Stimulated activated CD8-positive, alpha-beta memory T cell treated with anti-CD3 and anti-CD28 coated beads, Interleukin-7, amount 100 ng/mL, for 1 hour (primary cell): ENCODE data around the gene NCOA7.
A peak's percentile ranks its signal among the peaks of the same experiment; 100 is the strongest.
"Not testable (repeated sequence)": the region's sequence is repeated elsewhere in the genome, so short reads cannot be mapped to it uniquely, and the experiment has no call there.

Experiments used
- DNase-seq, 2 donors: peaks; one replicate each; pipeline ENCODE4 v3.0.0-alpha.2; 2020; ENCODE audit warnings: low read depth in 2 of 2

Gene NCOA7

DNA sequence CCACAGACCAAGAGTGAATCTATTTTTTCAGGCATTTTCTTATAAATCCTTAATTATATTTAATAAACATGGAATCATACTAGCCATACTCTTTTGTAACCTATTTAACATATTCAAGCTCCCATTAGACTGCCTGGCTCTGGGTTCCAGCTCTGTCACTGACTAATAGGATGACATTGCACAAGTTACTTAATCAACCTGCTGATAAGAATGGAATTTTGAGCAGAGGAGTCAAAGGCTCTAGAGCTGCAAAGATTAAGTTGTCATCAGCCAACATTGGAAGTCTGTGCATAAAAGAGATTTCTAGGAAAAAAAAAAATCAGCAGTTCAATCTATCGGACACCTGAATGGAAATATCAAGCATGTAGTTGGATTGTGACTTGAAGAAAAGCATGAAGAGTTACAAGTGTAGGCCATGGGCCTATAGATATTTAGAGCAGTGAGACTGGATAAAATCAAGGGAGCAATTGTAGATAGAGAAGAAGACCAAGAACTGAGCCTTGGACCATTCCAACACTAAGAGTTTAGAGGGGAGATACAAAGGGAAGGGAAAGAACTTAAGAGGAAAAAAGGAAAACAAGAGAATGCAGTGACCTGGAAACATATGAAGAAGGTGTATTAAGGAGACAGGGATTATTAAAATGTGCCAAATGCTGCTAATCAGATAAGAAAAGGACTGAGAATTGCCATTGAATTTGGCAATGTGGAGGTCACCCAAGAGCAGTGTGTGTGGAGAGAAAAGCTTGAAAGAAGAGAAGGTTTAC is 154.8 kb downstream of the NCOA7 start:
- DNase-seq, result no peak

DNA sequence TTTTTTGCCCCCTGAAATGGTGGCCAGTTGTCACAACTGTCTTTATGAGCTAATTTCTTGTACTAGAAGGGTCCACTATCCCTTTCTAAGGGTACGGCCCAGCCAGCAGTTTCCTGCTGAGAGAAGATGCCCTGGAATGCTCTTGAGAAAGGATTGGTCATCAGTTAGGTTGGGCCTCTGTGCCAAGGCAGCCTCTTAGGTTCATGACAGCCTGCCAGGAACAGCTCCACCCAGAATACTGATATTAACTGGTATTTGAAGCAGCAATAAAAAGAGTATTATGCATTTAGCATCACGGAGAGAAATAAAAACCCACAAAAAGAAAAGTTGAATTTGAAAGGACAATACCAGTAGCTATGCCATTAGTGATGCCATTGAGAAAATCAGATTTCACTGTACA is 156.9 kb downstream of the NCOA7 start:
- DNase-seq, result no peak

DNA sequence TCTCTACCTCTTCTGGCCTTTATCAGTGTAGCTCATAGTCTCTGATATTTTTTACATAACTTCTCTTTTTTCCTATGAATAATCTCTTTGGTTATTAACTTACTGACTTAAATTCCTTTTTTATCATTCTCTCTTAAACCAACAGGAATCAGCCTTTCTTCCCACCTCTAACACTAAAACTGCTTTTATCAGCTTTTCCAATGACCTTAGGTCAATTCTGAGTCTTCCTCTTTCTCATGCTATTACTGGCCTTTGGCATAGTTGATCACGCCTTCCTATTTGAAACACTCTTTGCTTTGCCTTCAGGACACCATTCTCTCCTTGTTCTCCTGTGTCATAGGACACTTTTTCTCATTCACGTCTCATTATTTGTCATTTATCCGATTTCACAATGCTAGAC is 157.7 kb downstream of the NCOA7 start:
- DNase-seq, result no peak

DNA sequence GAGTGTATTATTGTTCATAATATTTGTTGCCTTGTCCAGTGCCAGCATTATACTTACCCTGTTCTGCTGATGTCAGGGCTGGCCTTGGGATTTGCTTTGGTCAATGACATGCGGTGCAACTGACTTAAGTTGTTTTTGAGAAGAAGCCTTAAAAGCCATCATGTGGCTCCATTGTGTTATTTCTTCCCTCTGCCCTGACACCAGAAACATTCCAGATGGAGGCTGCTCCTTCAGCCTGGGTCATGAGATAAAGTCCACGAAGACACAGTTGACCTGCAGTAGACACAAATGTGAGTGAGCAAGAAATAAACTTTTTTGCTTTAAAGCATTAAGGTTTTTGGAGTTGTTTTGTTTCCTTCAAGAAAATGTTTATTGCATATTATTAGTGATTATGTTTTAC is 158.3 kb downstream of the NCOA7 start:
- no peak for DNase-seq

DNA sequence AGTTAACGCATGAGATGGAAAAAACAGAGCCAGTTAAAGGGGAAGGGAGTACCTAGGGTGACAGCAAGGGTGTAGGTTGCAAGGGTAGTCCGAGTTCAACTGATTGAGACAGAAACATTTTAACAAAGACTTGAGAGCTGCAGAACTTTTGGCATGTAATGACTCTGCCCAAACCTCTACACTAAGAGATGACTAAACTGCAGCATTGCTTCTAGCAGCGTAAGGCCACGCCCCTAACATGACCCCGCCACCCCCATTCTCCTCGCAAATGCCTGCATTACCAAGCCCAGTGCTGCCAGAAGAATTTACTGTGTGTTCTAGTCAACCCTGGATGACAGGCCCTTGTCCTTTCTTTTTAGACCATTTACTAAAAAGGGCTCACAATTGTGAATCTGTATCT is 159.5 kb downstream of the NCOA7 start:
- DNase-seq, result no peak

DNA sequence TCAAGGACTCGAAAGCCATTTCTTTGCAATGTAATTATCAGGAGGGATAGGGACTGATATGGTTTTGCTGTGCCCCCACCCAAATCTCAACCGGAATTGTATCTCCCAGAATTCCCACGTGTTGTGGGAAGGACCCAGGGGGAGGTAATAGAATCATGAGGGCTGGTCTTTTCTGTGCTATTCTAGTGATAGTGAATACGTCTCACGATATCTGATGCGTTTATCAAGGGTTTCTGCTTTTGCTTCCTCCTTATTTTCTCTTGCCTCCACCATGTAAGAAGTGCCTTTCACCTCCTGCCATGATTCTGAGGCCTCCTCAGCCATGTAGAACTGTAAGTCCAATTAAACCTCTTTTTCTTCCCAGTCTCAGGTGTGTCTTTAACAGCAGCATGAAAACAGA is 160.0 kb downstream of the NCOA7 start:
- DNase-seq, result not testable (repeated sequence)

DNA sequence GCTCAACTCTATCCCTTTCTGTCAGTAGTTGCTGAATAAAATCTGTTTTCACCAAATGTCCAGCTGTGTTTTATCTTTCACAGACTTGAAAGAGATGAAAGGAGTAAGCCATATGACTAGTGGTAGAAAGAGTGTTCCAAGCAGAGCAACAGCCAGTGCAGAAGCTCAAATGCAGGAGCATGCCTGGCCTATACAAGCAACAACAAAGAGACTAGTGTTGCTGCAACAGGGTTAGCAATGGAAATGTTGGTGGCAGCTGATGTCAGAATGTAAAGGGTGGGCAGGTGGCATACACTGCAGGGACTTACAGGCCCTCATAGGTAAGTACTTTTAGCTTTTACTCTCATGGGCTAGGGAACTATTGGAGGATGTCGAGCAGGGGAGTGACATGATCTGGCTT is 160.6 kb downstream of the NCOA7 start:
- DNase-seq, result no peak

DNA sequence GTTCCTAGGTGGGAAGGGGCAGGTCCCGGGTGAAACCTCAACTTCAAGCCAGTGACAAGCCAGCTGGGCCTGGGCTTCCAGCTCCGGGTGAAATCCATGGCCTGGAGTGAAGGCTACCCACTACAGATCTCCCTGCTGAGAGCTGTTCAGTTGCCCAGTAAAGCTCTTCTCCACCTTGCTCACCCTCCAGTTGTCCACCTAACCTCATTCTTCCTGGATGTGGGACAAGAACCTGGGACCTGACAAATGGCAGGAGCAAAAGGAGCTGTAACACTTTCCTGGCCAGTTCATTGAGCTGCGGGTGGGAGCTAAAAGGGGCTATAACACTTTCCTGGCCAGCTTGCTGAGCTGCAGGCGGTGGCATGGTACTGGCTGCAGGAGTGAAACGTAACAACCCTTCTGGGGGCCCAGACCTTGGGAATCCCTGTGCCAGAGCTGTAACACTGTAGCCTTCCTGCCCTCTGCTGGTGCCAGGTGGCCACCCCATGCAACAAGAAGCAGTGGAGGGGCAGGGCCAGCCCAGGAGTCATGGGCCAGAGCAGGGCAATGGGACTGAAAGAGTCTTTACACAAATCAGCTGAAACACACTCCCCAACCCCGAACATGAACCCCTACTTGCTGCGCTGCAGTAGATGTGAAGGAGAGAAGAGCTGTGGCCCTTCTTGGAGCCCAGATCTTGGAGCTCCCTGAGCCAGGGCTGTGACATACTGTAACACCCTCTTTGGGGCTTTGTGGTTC is 162.2 kb downstream of the NCOA7 start:
- DNase-seq, result no peak

DNA sequence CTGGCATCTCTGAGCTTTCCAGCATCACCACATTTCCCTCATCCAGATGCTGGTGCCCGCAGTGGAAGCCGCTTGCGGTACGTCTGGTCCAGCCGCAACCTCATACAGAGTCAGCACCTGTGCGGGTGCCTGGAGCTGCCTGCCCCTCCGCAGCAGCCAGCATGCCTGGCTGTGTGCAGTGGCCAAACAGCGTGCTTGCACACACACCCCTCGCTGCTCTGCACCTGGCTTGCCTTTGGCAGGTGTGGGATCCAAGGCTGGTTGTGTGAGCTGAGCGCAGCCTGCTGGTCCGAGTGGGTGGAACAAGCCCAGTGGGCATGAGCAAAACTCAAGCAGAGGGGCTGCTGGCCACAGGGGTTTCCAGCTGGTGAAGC is 162.7 kb downstream of the NCOA7 start:
- DNase-seq, result no peak

DNA sequence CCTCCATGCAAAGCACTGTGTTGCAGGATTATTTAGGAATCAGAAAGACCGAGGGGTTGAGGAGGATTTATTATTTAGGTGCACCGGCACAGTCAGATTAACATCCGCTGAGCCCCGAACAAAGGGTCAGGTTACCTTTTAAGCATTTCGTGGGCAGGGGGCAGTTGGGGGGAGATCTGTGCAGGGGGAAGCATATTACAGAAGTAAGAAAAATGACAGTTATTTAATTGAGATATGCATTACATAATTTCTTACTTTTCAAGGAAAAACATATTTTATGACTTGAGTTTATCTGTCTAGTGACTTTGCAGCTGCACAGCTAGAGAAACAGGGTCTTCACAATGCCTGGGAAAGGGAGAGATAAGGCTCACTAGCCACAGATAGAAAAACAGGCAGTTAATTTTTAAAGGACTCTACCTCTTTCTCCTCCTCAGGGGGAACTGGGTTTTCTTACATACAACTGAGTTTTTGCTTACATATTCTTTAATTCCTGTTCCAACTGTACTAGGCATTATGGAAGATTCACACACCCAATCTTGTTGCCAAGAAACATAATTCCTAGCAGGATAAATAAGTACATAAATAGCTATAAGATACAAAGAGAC is 164.1 kb downstream of the NCOA7 start:
- no peak for DNase-seq

DNA sequence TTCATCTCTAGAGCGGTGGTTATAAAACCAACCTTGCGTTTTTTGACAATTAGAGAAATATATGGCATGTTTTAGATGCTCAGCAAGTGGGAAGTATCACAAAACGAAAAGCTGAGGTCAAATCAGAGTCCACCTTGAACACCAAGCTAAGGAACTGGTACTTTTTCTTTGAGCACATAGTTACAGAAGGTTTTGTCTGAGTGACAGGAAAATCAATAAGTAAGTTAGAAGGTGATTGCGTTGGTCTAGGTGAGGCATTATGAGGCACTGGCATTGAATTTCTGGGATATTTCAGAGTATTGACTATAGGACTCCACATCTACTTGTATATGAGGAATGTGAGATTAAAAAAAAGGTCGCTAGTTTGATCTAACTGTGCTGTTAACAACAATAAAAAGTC is 165.2 kb downstream of the NCOA7 start:
- DNase-seq, result no peak

DNA sequence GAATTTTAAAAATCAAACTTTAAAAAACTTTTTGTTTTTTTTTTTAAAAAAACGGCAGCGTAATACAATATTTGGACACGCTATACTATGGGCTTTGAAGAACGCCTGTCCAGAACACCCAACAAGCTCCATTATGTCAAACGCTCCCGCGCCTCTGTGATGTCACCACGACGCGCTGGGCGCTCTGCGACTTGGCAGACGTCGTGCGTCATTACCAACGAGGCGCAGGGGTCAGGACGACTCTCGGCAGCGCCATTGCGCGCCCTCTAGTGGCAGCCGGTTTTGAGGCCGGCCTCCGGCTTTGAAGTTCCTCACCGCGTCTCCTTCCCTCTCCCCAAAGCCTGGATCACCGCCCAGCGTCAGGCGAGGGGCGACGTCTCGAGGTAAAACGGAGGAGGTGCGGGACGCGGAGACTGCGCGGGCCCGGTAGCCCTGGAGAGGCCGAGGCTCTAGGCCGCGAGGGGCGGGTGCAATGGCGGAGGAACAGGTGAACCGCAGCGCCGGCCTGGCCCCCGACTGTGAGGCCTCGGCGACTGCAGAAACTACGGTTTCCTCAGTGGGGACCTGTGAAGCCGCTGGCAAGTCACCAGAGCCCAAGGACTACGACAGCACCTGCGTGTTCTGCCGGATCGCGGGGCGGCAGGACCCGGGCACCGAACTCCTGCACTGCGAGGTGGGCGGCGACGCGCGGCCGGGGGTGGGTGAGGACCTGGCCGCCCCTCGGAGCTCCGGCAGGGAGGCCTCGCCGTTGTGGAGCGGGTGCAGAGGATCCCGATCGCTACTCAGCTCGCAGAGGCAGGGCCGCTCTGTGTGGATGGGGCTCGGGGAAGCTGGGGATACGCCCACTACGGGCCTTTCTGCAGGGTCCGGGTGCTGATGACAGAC is 166.0 kb downstream of the NCOA7 start, which contains the start of gene HINT3:
Gene HINT3 (plus strand): TSS at position 265 of the 885 bp plus-strand sequence. CDS start 208 bp downstream, at position 473.
- peak; percentile 95 to 97 for DNase-seq

DNA sequence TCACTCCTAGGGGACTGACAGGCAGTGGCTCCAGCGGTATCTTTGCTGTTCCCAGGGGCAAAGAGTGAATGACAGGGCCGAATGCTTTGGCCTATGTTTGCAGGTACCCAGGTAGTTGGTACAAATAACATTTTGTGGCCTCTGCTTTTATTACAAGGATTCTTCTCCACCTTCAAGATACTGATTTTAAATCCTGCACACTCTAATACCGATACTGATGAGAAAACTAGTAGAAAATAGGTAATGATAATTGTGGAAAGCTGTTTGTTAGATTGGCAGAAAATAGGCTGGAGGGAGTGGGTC is 166.6 kb downstream of the NCOA7 start:
- DNase-seq, result no peak

DNA sequence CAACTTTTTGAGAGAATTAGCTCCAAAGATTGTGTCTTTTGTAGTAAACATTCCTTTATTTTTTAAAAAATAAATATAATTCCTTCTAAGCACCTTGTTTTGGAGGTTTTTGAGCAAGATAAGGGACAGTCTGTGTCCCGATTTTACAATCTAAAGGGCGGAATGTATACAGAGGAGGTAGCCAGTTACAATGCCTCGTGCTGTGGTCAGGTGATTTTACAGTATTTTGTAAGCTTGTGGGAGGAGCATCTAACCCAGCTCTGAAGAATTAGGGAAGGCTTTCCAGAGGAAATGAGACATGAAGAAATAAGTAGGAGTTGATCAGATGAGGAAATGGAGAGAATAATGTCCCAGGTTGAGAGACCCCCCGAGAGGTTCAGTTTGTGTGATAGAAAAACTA is 167.1 kb downstream of the NCOA7 start:
- DNase-seq, result no peak

DNA sequence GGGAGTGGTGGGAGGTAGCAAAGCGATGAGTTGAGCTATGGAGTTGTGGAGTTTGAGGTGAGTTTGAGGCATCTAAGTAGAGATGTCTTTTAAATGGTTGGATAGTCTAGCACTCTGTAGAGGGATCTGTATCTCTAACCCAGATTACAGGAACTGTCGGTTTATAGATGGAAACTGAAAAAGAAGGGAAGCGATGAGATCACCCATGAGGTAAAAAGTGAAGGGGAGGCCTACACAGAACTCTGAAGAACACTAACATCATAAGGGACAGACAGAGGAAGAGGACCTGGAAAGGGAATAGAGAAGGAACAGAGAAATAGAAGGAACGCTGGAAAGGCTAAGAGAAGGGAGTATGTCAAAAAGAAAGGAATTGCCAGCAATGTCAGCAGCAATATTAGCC is 168.3 kb downstream of the NCOA7 start:
- DNase-seq, result no peak

DNA sequence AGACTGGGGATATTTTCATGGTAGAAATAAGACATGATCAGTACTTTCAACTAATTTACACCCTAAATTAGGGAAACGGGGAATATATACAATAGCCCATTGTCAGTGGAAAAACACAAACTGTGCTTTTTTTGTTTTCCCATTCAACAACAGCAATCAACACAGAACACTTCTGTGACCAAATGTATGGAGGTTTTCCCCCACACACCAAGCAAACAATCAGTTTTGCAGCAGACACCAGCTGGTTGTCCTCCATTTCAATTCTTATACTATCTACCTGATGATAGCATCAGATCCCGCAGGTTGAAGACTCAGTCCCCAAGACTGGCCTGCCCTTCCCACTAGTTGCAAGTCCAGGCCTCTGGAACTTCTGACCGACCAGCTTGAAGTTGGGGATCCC is 170.4 kb downstream of the NCOA7 start:
- DNase-seq, result no peak

DNA sequence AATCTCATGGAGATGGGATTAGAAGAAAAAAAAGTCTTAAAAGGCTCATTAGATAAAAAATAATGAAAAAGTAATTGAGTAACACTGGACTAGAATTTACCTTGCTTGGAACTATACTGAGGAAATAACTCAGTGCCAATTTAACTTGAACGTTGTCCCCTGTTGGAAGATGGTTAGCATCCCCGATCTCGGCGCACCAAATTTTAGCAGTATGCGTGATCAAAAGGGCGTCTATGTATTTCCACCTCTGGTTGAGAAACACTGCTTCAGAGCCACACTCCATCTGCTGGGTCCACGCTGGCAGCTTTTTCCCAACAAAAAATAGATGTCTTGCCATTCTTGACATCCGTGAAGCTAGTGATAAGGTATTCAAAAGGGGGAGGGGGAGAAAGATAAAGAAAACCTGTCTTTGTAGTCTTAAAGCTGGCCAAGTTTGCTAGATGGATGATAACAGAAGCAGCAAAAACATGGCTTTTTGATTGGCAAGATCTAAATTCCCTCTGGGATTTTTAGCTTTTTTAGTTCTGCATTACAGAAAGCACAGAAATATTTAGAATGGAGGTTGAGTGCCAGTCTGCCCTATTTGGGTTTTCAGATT is 172.2 kb downstream of the NCOA7 start:
- no peak for DNase-seq

DNA sequence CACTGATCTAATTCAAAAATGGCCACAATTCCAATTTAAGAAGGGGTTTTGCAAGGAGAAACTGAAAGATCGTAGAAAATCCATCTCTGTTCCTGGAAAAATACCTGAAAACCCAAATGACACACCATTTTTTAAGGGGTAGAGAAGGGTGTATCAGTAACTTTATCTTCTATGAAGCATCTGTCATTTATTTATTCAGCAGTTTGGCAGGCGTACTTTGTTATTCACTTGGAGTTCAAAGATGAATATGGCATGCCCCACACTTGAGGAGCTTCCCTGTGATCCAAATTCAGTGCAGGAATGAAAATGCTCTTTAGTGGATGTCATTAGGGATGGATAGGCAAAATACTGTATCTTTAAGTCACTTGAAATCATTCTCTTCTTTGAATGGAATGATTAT is 173.1 kb downstream of the NCOA7 start:
- DNase-seq, result no peak

DNA sequence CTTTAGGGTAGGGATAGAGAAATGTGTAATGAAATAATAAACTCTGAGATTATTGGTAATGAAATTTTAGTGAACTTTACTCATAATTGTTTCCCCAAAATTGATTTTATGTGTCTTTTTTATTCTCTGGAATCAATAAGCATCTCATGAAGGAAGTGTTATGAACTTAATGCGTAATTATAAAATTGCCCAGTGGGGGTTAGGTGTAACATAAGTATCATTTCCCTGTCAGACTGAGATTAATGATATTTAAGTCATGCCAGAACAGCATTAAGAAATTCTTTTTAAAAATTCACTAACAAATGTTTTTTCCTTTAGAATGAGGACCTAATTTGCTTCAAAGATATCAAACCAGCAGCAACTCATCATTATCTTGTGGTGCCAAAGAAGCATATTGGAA is 175.8 kb downstream of the NCOA7 start:
- no peak for DNase-seq

DNA sequence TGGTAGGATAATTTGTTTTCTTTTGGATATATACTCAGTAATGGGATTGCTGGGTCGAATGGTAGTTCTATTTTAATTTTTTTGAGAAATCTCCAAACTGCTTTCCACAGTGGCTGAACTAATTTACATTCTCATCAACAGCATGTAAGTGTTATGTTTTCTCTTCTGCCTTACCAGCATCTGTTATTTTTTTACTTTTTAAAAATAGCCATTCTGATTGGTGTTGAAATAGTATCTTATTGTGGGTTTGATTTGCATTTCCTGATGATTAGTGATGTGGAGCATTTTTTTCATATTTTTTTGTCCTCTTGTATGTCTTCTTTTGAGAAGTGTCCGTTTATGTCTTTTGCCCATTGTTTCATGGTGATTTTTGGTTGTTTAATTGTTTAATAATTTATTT is 177.7 kb downstream of the NCOA7 start:
- DNase-seq, result no peak

DNA sequence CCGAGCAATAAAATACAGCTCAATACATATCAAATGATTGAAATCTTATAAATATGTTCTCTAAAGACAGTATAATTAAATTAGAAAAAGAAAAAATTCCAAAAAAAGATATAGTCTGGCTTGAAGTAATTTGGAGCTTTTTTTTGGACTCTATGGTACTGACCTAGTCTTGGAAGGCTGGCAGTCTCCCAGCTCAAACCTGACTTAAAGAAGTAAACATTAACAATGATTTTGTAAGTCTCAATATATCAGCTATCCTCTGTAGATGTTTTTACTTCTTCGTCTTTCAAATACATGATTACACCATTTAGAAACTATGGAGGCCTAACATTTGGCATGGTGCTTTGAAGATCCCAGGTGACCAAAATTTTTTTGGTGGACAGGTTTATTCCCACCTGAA is 180.0 kb downstream of the NCOA7 start:
- DNase-seq, result no peak

DNA sequence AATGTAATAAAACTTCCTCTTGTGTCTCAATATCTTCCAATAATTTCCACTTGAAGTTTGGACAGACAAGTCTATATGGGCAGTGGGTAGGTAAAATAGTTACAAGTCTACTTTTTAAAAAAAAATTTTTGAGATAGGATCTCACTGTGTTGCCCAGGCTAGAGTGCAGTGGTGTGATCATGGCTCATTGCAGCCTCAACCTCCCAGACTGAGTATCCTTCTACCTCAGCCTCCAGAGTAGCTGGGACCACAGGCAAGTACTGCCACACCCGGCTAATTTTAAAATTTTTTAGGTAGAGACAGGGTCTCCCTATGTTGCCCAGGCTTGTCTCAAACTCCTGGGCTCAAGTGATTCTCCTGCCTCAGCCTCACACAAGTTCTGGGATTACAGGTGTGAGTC is 181.7 kb downstream of the NCOA7 start:
- not testable (repeated sequence) for DNase-seq
